CD4-positive, alpha-beta T cell treated with Interleukin-6 at 100 ng/mL for 8 hours (primary cell): ENCODE results near the gene TNFAIP8.

Source experiments
- DNase-seq: peaks from one replicate; pipeline ENCODE4 v3.0.0-alpha.2; 2020; ENCODE audit warnings: mixed read lengths, low spot score

Gene TNFAIP8

GRCh38 chr5:119355685-119356611, at the start of gene TNFAIP8:
Gene TNFAIP8, plus strand, starts transcription at chr5:119356019. Its CDS starts 72 bp downstream, at chr5:119356091.
- no peak for DNase-seq

GRCh38 chr5:119307170-119307569, 48.6 kb upstream of the TNFAIP8 start:
- no peak for DNase-seq

- DNase-seq = no peak
These were observed 46.5 kb upstream of the TNFAIP8 start for GRCh38 chr5:119309326-119309725.

- no peak for DNase-seq
These were observed 44.1 kb upstream of the TNFAIP8 start for GRCh38 chr5:119311688-119312087.

GRCh38 chr5:119312403-119312802, 43.4 kb upstream of the TNFAIP8 start:
- DNase-seq = no peak

- no peak for DNase-seq
These were observed 42.6 kb upstream of the TNFAIP8 start for GRCh38 chr5:119313197-119313596.

GRCh38 chr5:119313658-119314605, 41.9 kb upstream of the TNFAIP8 start:
- no peak for DNase-seq

- peak; percentile 75 for DNase-seq
These were observed 40.3 kb upstream of the TNFAIP8 start for GRCh38 chr5:119315516-119315949.

GRCh38 chr5:119316086-119316485, 39.7 kb upstream of the TNFAIP8 start:
- no peak for DNase-seq

GRCh38 chr5:119316906-119317305, 38.9 kb upstream of the TNFAIP8 start:
- no peak for DNase-seq

- no peak for DNase-seq
These were observed 37.4 kb upstream of the TNFAIP8 start for GRCh38 chr5:119318256-119318894.

GRCh38 chr5:119319401-119319800, 36.4 kb upstream of the TNFAIP8 start:
- no peak for DNase-seq

- no peak for DNase-seq
These were observed 35.9 kb upstream of the TNFAIP8 start for GRCh38 chr5:119319890-119320289.

GRCh38 chr5:119321569-119322311, 34.1 kb upstream of the TNFAIP8 start:
- no peak for DNase-seq

GRCh38 chr5:119322312-119322947, 33.4 kb upstream of the TNFAIP8 start:
- DNase-seq = no peak

GRCh38 chr5:119322948-119323537, 32.8 kb upstream of the TNFAIP8 start:
- DNase-seq = no peak

GRCh38 chr5:119323601-119324000, 32.2 kb upstream of the TNFAIP8 start:
- no peak for DNase-seq

- DNase-seq = no peak
These were observed 31.0 kb upstream of the TNFAIP8 start for GRCh38 chr5:119324842-119325241.

GRCh38 chr5:119327018-119327417, 28.8 kb upstream of the TNFAIP8 start:
- DNase-seq = no peak
